Stomach (tissue), 4 donors: ENCODE data around the gene C1orf159.

Experiments
- CTCF ChIP-seq, 7 experiments: fragments of 450-650 bp in 4 of 7; fragments of 200-600 bp in 3 of 7; sonication (generic) in 3 of 7; IDR thresholded peaks; one replicate each; pipeline ENCODE4 v1.5.1; 2016 to 2019; ENCODE audit warnings: antibody characterized with exemption in 7 of 7, control low read depth in 2 of 7, mild to moderate bottlenecking in 1 of 7
- EP300 ChIP-seq: sonication (generic); formaldehyde crosslinking; IDR thresholded peaks from one replicate; pipeline ENCODE4 v1.6.1; 2017; ENCODE audit warnings: antibody characterized with exemption
- POLR2AphosphoS5 ChIP-seq, 3 donors: sonication (generic); formaldehyde crosslinking; IDR thresholded peaks; one replicate each; pipeline ENCODE4 v1.6.1; 2016; ENCODE audit warnings: antibody characterized with exemption in 3 of 3

- TF ChIP-seq CTCF (IDR thresholded peaks at IDR 0.05): no peak
- TF ChIP-seq EP300: no peak
- TF ChIP-seq POLR2AphosphoS5 (IDR thresholded peaks at IDR 0.05): no peak
Observed at GRCh38 chr1:1088029-1088800, 27.7 kb downstream of the C1orf159 start.
